NOMO-1 treated with DMSO at 0.1 percent for 48 hours (cell line): Measurements from ENCODE around the gene BRD3OS.

ENCODE experiments used
- DNase-seq: peaks from one replicate; lab custom pipeline; 2025; ENCODE audit not compliant: unreplicated experiment; lab: John Stamatoyannopoulos, UW

Gene BRD3OS

DNA sequence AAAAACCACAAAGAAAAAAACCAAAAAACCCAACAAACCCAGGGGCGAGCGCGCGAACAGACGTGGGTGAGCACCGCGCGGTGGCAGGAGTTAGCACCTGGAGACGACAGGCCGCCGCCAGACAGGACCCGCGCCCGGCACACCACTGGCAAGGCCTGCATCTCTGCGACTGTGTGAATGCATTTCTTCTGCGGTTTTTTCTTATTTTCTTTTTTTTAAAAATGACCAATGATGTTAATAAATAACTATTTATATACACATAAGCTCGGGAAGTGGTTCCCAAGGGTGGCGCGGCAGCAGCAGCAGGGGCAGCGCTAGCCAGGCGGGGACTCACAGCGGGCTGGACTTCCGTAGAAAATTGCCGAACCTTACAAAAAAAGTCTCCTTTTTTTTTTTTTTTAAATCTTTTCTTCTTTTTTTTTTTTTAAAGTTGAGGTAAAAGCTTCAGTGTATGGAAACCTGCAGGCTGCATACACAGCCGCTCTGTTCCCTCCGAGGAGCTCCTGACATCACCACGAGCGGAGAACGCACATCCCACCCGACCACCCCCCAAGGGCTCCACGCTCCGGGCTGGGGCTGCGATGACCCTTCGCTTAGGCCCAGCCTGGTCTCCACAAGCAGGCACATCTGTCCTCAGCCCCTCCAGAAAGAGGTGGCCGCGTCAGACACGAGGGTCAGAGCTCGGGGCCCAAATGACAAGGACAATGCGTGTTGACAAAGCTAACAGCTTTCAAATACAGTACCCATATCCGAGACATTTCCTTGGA is 7.4 kb downstream of the BRD3OS start:
- DNase-seq: no peak

DNA sequence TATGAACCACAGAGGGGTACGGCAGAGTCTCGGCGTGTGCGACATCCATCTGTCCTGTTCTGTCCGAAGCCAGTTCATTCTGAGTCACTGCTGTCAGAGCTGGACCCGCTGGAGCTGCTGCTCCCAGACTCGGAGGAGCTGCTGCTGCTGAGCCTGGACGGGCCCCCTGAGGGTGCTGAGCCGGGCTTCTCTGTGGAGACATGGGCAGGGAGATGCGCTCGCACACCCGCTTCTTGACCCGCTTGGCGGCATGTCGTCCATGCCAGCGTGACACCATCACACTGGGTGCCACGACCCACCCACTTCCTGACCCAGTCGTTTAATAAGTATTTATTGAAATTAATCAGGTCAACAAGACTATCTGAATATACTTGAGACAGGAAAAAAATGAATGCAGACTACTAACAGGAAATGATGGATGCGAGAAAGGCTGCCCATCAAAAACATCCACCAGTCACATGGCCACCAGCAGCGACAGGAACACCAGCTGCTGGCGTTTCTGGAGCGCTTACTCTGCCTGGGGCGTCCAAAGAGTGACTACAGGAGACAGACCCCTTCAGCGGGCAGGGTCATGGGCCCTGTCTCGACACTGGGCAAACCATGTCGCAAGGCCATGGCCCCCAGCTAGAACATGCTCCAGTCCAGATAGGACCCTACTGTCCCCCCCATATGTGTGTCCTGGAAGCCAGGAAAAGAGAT is 8.4 kb downstream of the BRD3OS start:
- no peak for DNase-seq

- no peak for DNase-seq
Measured at GRCh38 chr9:134034215-134035040, 9.1 kb downstream of the BRD3OS start.

GRCh38 chr9:134035041-134036039 is 10.1 kb downstream of the BRD3OS start:
- DNase-seq: no peak

DNA sequence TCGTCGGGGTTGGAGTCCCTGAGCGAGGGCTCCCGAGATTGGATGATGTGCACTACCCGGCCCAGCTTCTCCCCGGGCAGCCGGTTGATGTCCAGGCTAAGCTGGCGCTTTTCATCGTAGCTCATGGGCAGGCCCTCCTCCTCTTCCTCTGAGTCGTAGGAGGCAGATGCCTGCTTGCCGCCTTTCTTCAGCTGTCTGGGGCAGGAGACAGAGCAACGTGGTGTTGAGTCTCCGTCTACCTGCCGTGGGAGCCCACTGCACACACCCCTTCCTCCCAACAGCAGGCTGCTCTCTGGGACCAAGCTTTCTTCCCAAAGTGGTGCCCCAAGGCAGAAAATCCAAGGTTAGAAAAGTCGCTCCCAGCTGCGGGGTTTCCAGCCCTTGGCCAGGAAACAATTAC is 10.8 kb downstream of the BRD3OS start:
- DNase-seq: no peak

DNA sequence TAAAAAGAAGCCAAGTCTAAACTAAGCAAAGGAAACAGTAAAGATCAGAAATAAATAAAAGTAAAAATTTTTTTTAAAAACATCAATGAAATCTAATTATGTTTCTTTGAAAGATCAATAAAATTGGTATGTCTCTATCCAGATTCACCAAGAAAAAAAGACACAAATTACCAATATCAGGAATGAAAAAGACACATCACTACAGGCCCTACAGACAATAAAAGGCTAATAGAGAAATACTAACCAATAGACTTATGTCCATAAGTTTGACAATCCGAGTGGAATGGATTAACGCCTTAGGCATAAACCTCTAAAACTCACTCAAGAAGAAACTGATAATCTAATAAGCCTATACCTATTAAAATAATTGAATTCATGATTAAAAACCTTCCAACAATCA is 12.4 kb downstream of the BRD3OS start:
- DNase-seq: no peak

DNA sequence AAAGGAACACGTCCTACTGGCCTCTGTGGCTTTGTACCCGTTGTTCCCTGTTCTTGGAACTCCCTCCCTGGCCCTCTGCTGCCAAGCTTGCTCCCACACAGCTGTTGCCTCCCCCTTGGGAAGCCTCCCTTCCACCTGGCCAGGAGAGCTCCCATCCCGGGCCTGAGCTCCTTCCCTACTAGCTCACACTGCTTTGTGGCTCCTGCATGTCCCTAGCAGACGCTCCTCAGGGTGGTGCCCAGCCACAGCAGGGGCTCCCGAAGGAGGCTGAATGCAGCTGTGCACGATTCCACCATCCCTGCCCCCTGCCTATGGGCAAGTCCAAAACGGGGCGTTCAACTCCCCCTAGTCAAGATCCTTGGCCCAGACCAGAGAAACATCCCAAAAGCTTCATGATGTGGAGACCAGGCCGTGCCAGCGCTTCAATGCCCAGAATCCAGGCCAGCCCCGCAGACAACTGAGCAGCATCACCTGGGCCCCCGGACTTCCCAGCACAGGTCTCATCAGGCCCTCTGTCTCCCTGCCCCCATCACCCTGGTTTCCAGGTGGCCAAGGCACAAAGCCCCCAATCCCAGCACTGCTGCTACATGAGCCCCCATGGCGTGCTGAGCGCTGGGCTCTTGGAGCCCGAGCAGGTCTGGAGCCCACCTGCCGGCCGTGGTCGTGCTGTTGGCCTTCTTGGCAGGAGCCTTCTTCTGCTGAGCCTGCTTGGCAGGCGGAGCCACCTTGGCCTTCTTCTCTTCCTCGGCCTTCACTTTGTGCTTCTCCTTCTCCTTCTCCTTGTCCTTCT is 14.3 kb downstream of the BRD3OS start:
- DNase-seq: no peak

DNA sequence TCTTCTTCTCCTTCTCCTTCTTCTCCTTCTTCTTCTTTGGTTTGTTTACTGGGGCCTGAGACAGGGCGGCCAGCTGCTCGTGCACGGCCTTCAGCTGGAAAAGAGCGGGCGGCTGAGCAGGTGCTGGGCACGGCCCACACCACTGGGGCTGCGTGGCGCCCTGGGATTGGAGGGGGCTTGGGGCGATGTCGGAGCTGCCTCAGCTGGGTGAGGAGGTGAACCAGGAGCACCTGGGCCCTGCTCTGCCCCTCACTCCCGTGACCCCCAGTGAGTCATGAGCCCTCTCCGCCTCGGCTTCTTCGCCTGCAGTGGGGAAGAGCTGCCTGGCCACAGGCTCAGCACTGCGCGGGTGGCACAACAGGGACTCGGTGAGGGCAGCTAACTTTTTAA is 14.9 kb downstream of the BRD3OS start:
- no peak for DNase-seq

DNA sequence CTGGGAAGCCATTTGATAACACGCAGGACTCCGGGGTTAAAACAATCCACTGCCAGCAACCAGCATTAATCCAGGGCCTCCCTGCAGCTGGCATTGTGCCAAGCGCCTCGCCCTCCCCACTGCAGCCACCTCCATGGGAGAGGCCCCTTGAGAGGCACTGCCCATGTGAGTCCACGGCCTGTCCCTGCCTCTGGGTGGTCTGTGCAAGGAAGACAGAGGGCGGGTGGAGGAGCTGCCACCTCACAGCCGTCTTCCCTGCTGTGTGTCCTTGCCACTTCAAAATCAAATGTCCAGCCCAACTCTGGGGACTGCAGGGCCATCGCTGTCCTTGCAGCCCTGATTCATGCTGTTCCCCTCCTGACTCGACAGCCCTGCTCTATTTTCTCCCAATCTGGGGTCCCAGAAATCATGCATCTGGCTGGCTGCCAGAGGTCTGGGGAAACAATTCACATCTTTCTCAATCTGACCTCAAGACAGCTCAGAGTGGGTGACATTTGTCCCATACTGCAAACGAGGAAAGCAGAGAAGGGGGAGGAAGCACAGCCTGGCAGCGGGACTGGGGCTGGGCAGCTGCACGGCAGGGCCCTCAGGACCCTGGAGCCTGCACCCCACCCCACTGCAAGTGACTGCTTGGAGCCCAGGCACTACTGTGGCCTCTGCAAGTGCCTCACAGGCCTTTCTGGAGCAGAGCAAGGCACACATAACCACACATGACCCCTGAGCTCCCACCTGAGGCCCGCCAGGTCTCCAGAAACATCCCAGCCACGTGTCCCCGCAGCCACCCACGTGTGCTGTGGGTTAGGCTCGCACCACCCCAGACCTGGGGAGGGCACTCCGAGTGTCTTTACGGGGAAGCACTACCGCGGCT is 15.7 kb downstream of the BRD3OS start:
- DNase-seq: no peak

DNA sequence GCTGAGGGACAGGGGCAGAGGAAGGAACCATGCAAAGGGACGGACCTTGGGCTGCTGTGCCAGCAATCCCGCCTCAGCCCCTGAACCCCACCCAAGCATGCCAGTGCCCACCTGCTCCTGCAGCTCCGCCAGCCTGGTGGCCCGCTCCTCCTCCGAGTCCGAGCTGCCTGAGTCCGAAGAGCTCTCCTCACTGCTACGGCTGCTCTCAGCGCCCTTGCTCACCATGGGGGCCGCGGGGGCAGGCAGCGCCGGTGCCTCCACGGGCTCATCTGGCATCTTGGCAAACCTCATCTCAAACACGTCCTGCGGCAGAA is 16.3 kb downstream of the BRD3OS start:
- no peak for DNase-seq

- no peak for DNase-seq
Measured at GRCh38 chr9:134043531-134043988, 18.3 kb downstream of the BRD3OS start.

DNA sequence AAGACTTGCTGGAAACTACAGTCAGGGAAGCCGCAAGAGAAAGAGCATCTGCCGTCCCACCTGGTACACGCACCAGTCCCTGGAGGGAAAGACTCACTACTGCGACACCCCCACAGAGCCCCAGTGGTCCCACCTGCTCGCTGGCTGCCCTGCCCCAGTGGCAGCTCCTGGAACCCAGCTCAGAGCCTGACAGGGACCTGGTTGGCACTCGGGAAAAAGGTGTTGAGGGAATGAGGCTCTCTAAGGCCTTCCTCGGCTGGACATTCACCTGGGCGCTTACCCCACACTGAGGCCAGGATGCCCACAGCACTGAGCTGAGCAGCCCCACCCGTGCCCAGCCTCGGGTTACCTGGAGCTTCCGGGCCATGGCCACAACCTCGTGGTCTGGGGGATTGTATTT is 19.7 kb downstream of the BRD3OS start:
- DNase-seq: no peak

GRCh38 chr9:134045841-134046544 is 20.7 kb downstream of the BRD3OS start:
- no peak for DNase-seq

- DNase-seq: no peak
Measured at GRCh38 chr9:134046894-134047681, 21.8 kb downstream of the BRD3OS start.

- no peak for DNase-seq
Measured at GRCh38 chr9:134047868-134048581, 22.7 kb downstream of the BRD3OS start.

GRCh38 chr9:134048582-134048968 is 23.3 kb downstream of the BRD3OS start:
- DNase-seq: no peak

GRCh38 chr9:134049236-134049635 is 24.0 kb downstream of the BRD3OS start:
- DNase-seq: no peak
